Tibial artery (tissue), 4 donors: ENCODE measurements around the gene TGIF1.
A peak's percentile ranks its signal among the peaks of the same experiment; 100 is the strongest.

ENCODE experiments used
- DNase-seq, 2 donors: peaks; one replicate each; pipeline ENCODE4 v3.0.0-alpha.2; 2019
- H3K27ac ChIP-seq, 2 donors: fragments of 200-600 bp; sonication (generic) in 1 of 2; 1 replicate in 1 of 2; 2 replicates in 1 of 2; pipeline ENCODE4 v1.5.1; 2018 to 2019; ENCODE audit warnings: mild to moderate bottlenecking in 1 of 2
- H3K27me3 ChIP-seq, 2 donors: fragments of 200-600 bp; sonication (generic) in 1 of 2; one replicate each; pipeline versions ENCODE4 v1.5.1 to v1.6.0; 2016 to 2019
- H3K36me3 ChIP-seq, 3 donors: fragments of 200-600 bp; sonication (generic) in 2 of 3; one replicate each; pipeline ENCODE4 v1.5.1; 2016 to 2019; ENCODE audit warnings: mild to moderate bottlenecking in 2 of 3
- H3K4me1 ChIP-seq, 4 donors: fragments of 200-600 bp; sonication (generic) in 2 of 4; 1 replicate in 3 of 4; 2 replicates in 1 of 4; pipeline ENCODE4 v1.5.1; 2016 to 2019
- H3K4me3 ChIP-seq, 2 donors: fragments of 200-600 bp; sonication (generic) in 1 of 2; 1 replicate in 1 of 2; 2 replicates in 1 of 2; pipeline ENCODE4 v1.5.1; 2018 to 2019; ENCODE audit warnings: mild to moderate bottlenecking in 2 of 2
- H3K9me3 ChIP-seq, 3 donors: fragments of 200-600 bp; sonication (generic) in 1 of 3; one replicate each; pipeline ENCODE4 v1.5.1; 2016 to 2019
- intact Hi-C: fragments of 100-400 bp; cut with DNase I; formaldehyde crosslinking; loops from one replicate; pipeline ENCODE4 v1.15.0; 2023; ENCODE audit warnings: low total_unique reads
- TF ChIP-seq, protein P1 (sequence below), 2 experiments: fragments of 200-600 bp in 1 of 2; fragments of 450-650 bp in 1 of 2; IDR thresholded peaks; one replicate each; pipeline ENCODE4 v1.5.1; 2017 to 2019; ENCODE audit warnings: antibody characterized with exemption in 2 of 2, mild to moderate bottlenecking in 1 of 2, moderate library complexity in 1 of 2

TGIF1 gene

DNA sequence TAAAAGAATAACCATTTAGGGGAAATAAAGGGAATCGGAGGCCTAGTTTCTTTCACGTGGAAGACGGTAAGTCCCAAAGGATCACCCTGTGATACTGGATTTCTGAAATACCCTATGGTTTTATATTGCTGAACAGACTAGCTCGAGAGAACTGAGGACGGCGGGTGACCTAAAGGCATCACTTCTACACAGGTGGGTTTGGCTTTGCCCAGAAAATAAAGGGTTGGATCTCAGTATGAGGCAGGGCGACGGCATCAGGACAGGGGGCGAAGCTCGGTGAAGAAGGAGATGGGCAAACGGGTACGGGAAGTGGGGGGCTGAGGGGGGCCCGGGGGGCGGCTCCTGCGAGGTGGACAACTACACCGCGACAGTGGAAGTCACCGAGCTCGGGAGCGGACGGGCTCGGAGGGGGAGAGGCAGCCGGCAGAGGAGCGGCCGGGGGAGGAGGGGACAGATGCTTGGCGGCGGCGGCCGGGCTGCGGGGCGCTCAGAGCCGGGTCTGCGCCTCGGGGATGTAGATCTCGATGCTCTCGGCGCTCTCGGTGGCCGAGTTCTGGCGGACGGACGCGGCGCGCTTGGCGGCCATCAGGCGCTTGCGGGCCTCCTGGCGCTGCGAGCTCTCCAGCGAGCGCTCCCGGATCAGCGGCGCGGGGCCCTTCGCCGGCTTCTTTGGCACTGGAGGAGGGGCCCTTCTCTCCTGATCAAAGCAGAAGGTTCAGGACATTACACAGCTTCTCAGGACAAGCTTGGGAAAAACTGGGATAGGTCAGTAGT, 48.9 kb downstream of the TGIF1 start:
- H3K27ac ChIP-seq = no peak overlapping the region
- H3K9me3 ChIP-seq = no peaks in the 10 kb centered on the region
- TF ChIP-seq, protein P1, sequence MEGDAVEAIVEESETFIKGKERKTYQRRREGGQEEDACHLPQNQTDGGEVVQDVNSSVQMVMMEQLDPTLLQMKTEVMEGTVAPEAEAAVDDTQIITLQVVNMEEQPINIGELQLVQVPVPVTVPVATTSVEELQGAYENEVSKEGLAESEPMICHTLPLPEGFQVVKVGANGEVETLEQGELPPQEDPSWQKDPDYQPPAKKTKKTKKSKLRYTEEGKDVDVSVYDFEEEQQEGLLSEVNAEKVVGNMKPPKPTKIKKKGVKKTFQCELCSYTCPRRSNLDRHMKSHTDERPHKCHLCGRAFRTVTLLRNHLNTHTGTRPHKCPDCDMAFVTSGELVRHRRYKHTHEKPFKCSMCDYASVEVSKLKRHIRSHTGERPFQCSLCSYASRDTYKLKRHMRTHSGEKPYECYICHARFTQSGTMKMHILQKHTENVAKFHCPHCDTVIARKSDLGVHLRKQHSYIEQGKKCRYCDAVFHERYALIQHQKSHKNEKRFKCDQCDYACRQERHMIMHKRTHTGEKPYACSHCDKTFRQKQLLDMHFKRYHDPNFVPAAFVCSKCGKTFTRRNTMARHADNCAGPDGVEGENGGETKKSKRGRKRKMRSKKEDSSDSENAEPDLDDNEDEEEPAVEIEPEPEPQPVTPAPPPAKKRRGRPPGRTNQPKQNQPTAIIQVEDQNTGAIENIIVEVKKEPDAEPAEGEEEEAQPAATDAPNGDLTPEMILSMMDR (IDR thresholded peaks at IDR 0.05) = no peak
- peaks cover 0 to 11% (median 0%) of the 10 kb centered on the region in 4 donors for H3K4me1 ChIP-seq
- no peaks in the 10 kb centered on the region for H3K27me3 ChIP-seq
- H3K4me3 ChIP-seq = peak overlapping the region; percentile 32 to 47
- no peak for DNase-seq
- intact Hi-C loops = no loop called here
- no peaks in the 10 kb centered on the region for H3K36me3 ChIP-seq

DNA sequence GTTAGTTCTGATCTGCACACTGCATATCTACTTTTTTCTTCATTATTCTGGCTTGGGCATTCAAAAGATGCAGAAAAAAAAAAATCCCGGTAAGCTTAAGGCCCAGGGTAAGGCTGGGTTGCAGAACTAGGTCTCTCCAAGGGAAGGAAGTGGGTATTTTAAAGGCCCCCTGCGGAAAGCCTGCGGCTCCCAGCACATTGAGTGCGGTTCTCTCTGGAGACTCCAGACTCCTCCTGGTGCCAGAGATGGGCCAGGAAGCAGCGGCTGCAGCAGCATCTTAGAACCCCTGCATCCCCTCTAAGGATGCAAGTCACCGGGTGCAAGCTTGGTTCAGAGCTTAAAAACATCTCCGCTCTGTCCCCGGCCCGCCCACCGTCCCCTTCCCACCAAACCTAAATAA, 49.5 kb downstream of the TGIF1 start:
- DNase-seq = no peak
- intact Hi-C loops = no loop called here
- Histone ChIP-seq H3K4me3 (peak overlapping the region; percentile 32 to 47), H3K27me3 (no peaks in the 10 kb centered on the region), H3K4me1 (peaks cover 0 to 11% (median 0%) of the 10 kb centered on the region in 4 donors), H3K9me3 (no peaks in the 10 kb centered on the region), H3K36me3 (no peaks in the 10 kb centered on the region), H3K27ac (no peak overlapping the region)
- TF ChIP-seq, protein P1 (IDR thresholded peaks at IDR 0.05) = no peak

DNA sequence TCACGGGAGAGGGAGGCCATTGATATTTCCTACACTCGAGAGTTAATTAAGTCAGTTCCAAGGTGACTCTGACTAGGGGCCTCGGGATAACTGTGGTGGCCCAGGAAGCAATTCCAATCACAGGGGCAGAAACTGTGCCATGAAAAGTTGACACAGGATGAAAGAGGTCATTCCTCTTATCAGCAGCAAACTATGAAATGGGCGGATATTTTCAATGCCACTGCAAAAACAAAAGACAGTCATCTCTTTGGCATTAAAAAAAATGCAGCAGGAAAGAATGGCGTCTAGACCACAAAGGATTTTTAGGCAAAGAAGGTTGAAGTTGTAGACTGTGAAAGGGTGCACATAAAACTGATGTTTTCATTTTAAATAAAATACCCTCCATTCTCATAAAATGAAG, 50.0 kb downstream of the TGIF1 start:
- H3K36me3 ChIP-seq = no peaks in the 10 kb centered on the region
- H3K4me1 ChIP-seq = peaks cover 0 to 11% (median 0%) of the 10 kb centered on the region in 4 donors
- DNase-seq = no peak
- no peak overlapping the region for H3K4me3 ChIP-seq
- H3K27me3 ChIP-seq = no peaks in the 10 kb centered on the region
- no peaks in the 10 kb centered on the region for H3K9me3 ChIP-seq
- intact Hi-C loops = no loop called here
- H3K27ac ChIP-seq = no peak overlapping the region
- TF ChIP-seq, protein P1 (IDR thresholded peaks at IDR 0.05) = no peak

DNA sequence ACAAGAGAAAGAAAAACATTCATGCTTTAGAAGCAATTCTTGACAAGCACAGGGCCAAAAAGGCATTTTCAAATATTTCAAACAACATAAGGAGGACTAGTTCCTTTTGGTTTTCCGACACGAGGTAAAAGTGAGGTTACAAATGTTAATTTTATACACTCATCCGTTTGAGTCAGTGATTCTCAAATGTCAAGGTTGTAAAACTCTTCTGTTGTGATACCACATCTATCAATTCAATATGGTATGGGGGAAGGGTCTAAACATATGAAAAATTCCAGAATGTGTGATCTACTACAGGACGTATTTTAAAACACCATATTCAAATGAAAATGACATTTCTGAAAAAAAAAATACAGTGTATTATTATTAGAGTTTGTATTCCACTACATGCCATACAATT, 52.7 kb downstream of the TGIF1 start:
- H3K27ac ChIP-seq = no peak overlapping the region
- H3K4me1 ChIP-seq = peaks cover 0 to 11% (median 0%) of the 10 kb centered on the region in 4 donors
- no peaks in the 10 kb centered on the region for H3K36me3 ChIP-seq
- no peak overlapping the region for H3K4me3 ChIP-seq
- H3K27me3 ChIP-seq = no peaks in the 10 kb centered on the region
- intact Hi-C loops = no loop called here
- no peaks in the 10 kb centered on the region for H3K9me3 ChIP-seq
- DNase-seq = no peak
- TF ChIP-seq, protein P1 (IDR thresholded peaks at IDR 0.05) = no peak

DNA sequence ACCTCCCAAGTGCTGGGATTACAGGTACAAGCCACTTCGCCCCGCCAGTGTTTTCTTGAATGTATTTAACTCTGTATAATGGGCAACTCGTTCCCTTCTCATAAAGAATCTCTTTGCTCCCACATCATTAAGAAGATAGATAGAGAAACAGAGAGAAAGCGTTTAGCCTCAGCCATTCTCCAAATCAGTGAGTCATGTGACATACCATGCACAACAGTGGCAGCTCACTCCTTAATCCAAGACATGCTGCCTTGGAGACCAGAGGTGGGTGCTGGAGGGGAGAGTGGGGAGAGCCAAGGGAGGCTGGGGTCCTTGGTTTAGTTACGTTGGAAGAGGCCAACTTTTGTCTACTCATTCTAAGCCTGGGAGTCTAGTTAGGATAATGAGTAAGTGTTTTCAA, 54.7 kb downstream of the TGIF1 start:
- H3K27ac ChIP-seq = no peak overlapping the region
- intact Hi-C loops = no loop called here
- H3K27me3 ChIP-seq = no peaks in the 10 kb centered on the region
- DNase-seq = no peak
- H3K4me3 ChIP-seq = no peak overlapping the region
- peaks cover 0 to 3% (median 0%) of the 10 kb centered on the region in 4 donors for H3K4me1 ChIP-seq
- no peaks in the 10 kb centered on the region for H3K9me3 ChIP-seq
- no peaks in the 10 kb centered on the region for H3K36me3 ChIP-seq
- TF ChIP-seq, protein P1 (IDR thresholded peaks at IDR 0.05) = no peak
